GM23338 (cell line): ENCODE data around the gene DDX31. TPM values are rescaled to one million over a fixed set of nuclear protein-coding genes. Genes with fewer than 3 reads are reported as not detected.

Source experiments
- ATAC-seq: fragments of 200-7000 bp; cut with Tn5 transposase; 3 replicates; pipeline ENCODE4 v1.9.1; 2020
- DNase-seq: peaks from one replicate; pipeline ENCODE4 v3.0.0-alpha.2; 2015; ENCODE audit warnings: low spot score
- H2AFZ ChIP-seq: fragments of 200-600 bp; sonication (generic); 2 replicates; pipeline ENCODE4 v1.8.0; 2016; ENCODE audit warnings: antibody characterized with exemption, mild to moderate bottlenecking, moderate library complexity
- H3F3A ChIP-seq: fragments of 200-600 bp; sonication (generic); replicated peaks from 2 replicates; pipeline ENCODE4 v1.8.0; 2017; ENCODE audit warnings: antibody characterized with exemption, mixed run types, low read depth
- H3K27ac ChIP-seq: fragments of 200-600 bp; sonication (generic); 2 replicates; pipeline ENCODE4 v1.6.1; 2016; ENCODE audit warnings: low read depth
- H3K27me3 ChIP-seq: fragments of 200-600 bp; sonication (generic); 2 replicates; pipeline ENCODE4 v1.8.0; 2016; ENCODE audit warnings: mild to moderate bottlenecking, mixed run types, moderate library complexity; ENCODE audit not compliant: insufficient read depth
- H3K36me3 ChIP-seq: fragments of 200-600 bp; sonication (generic); 2 replicates; pipeline ENCODE4 v1.8.0; 2016; ENCODE audit warnings: mild to moderate bottlenecking; ENCODE audit not compliant: insufficient read depth
- H3K4me1 ChIP-seq: fragments of 200-600 bp; sonication (generic); 2 replicates; pipeline ENCODE4 v1.8.0; 2016; ENCODE audit warnings: mild to moderate bottlenecking, moderate library complexity; ENCODE audit not compliant: insufficient read depth
- H3K4me2 ChIP-seq: fragments of 200-600 bp; sonication (generic); 2 replicates; pipeline ENCODE4 v1.7.1; 2017; ENCODE audit warnings: mixed run types
- H3K4me3 ChIP-seq: fragments of 200-600 bp; sonication (generic); 2 replicates; pipeline ENCODE4 v1.6.1; 2016; ENCODE audit warnings: mixed run types
- H3K79me2 ChIP-seq: fragments of 200-600 bp; sonication (generic); replicated peaks from 2 replicates; pipeline ENCODE4 v1.8.0; 2017; ENCODE audit warnings: mild to moderate bottlenecking; ENCODE audit not compliant: insufficient read depth
- H3K9me2 ChIP-seq: fragments of 200-600 bp; sonication (generic); 2 replicates; pipeline ENCODE4 v1.8.0; 2017; ENCODE audit not compliant: insufficient read depth
- H4K20me1 ChIP-seq: fragments of 200-600 bp; sonication (generic); replicated peaks from 2 replicates; pipeline ENCODE4 v1.8.0; 2017; ENCODE audit warnings: mild to moderate bottlenecking; ENCODE audit not compliant: insufficient read depth
- H3K27ac Mint-ChIP-seq: 2 replicates; pipeline ENCODE4 v1.8.0; 2020; ENCODE audit warnings: inconsistent platforms, mild to moderate bottlenecking, moderate library complexity, mixed read lengths
- H3K27me3 Mint-ChIP-seq: 3 replicates; pipeline ENCODE4 v1.8.0; 2022; ENCODE audit warnings: low read depth, mild to moderate bottlenecking, moderate library complexity, mixed read lengths, inconsistent platforms; ENCODE audit not compliant: insufficient read depth, poor library complexity
- H3K36me3 Mint-ChIP-seq: 3 replicates; pipeline ENCODE4 v1.8.0; 2021; ENCODE audit warnings: low read depth, mild to moderate bottlenecking, inconsistent platforms, moderate library complexity, mixed read lengths
- H3K4me1 Mint-ChIP-seq: 3 replicates; pipeline ENCODE4 v1.8.0; 2020; ENCODE audit warnings: mild to moderate bottlenecking, inconsistent platforms, mixed read lengths
- H3K4me3 Mint-ChIP-seq: 3 replicates; pipeline ENCODE4 v1.8.0; 2021; ENCODE audit warnings: moderate library complexity, mild to moderate bottlenecking, inconsistent platforms, mixed read lengths
- H3K9me3 Mint-ChIP-seq: 3 replicates; pipeline ENCODE4 v1.8.0; 2020; ENCODE audit warnings: moderate library complexity, mild to moderate bottlenecking, inconsistent platforms, mixed read lengths
- CREB1 ChIP-seq: fragments of 250-450 bp; sonication (Bioruptor Pico); IDR thresholded peaks from 2 replicates; pipeline ENCODE4 v1.5.0; 2020; ENCODE audit warnings: low read depth, mild to moderate bottlenecking, moderate library complexity
- CTCF ChIP-seq, 2 experiments: fragments of 200-600 bp in 1 of 2; sonication (generic) in 1 of 2; conservative IDR thresholded peaks; 2 replicates each; pipeline versions ENCODE4 v1.5.1 to v1.6.1; 2016 to 2017; ENCODE audit warnings: antibody characterized with exemption in 2 of 2, low read depth in 2 of 2, mild to moderate bottlenecking in 2 of 2, moderate library complexity in 1 of 2
- EZH2 ChIP-seq: fragments of 200-600 bp; sonication (generic); IDR thresholded peaks from one replicate; pipeline ENCODE4 v1.8.0; 2017; ENCODE audit warnings: antibody characterized with exemption, mild to moderate bottlenecking, low read depth; ENCODE audit not compliant: unreplicated experiment
- EZH2phosphoT487 ChIP-seq: fragments of 200-600 bp; sonication (generic); IDR thresholded peaks from one replicate; pipeline ENCODE4 v1.8.1; 2018; ENCODE audit warnings: antibody characterized with exemption; ENCODE audit not compliant: unreplicated experiment
- JUNB ChIP-seq: IDR thresholded peaks from one replicate; pipeline ENCODE4 v1.6.1; 2016; ENCODE audit warnings: antibody characterized with exemption; ENCODE audit not compliant: unreplicated experiment
- NANOG ChIP-seq: IDR thresholded peaks from 2 replicates; pipeline ENCODE4 v1.6.1; 2016; ENCODE audit warnings: antibody characterized with exemption, borderline replicate concordance
- POLR2AphosphoS5 ChIP-seq: IDR thresholded peaks from 2 replicates; pipeline ENCODE4 v1.6.1; 2016; ENCODE audit warnings: antibody characterized with exemption, low read depth
- STAT1 ChIP-seq: IDR thresholded peaks from one replicate; pipeline ENCODE4 v1.6.1; 2016; ENCODE audit warnings: antibody characterized with exemption; ENCODE audit not compliant: unreplicated experiment
- ZNF114 ChIP-seq: fragments of 250-450 bp; sonication (Bioruptor Pico); IDR thresholded peaks from 2 replicates; pipeline ENCODE4 v1.5.0; 2020; ENCODE audit warnings: mild to moderate bottlenecking, moderate library complexity
- ZNF331 ChIP-seq: fragments of 250-450 bp; sonication (Bioruptor Pico); IDR thresholded peaks from 2 replicates; pipeline ENCODE4 v1.5.0; 2020; ENCODE audit warnings: low read depth, mild to moderate bottlenecking, moderate library complexity
- polyA plus RNA-seq: library from polyadenylated mRNA; unstranded; fragments of >200 nt; fragmentation: Nextera tagmentation; extraction: Ambion mirVana; gene quantifications from 2 replicates; pipeline ENCODE4 v1.2.1, GENCODE V29; 2016
- total RNA-seq: library from RNA; depleted of rRNA; stranded (reverse); fragments of >200 nt; shearing (Covaris generic); gene quantifications from 2 replicates; pipeline ENCODE4 v1.2.3, GENCODE V29; 2014
- TF ChIP-seq, protein P1 (sequence below): fragments of 250-450 bp; sonication (Bioruptor Pico); IDR thresholded peaks from 2 replicates; pipeline ENCODE4 v1.5.0; 2020; ENCODE audit warnings: mild to moderate bottlenecking, moderate library complexity
- TF ChIP-seq, protein P2 (sequence below): IDR thresholded peaks from one replicate; pipeline ENCODE4 v1.6.1; 2018; ENCODE audit warnings: antibody characterized with exemption; ENCODE audit not compliant: unreplicated experiment

Gene DDX31
- total and polyA plus RNA-seq, 2 experiments from 2014 or later, result 14.8 to 23.5 TPM

DNA sequence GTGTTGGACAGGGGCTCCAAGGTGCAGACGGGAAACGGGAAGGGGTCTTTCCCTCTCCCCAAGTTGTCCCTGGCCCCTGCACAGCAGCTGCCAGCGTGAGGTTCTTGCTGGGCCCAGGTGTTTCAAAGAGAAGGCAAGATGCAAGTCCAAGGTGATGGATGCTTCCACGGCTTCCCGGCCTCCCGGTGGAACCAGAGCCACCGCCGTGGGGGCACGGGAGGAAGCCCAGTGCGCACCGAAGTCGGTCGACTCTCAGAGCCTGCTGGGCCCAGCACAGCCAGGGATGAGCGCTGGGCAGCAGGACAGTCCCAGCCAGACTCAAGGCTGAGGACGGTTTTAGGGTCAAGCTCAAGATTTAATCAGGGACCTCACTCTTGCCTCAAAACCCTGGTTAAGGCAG, 112.6 kb downstream of the DDX31 start (continued):
- TF ChIP-seq, protein P1, sequence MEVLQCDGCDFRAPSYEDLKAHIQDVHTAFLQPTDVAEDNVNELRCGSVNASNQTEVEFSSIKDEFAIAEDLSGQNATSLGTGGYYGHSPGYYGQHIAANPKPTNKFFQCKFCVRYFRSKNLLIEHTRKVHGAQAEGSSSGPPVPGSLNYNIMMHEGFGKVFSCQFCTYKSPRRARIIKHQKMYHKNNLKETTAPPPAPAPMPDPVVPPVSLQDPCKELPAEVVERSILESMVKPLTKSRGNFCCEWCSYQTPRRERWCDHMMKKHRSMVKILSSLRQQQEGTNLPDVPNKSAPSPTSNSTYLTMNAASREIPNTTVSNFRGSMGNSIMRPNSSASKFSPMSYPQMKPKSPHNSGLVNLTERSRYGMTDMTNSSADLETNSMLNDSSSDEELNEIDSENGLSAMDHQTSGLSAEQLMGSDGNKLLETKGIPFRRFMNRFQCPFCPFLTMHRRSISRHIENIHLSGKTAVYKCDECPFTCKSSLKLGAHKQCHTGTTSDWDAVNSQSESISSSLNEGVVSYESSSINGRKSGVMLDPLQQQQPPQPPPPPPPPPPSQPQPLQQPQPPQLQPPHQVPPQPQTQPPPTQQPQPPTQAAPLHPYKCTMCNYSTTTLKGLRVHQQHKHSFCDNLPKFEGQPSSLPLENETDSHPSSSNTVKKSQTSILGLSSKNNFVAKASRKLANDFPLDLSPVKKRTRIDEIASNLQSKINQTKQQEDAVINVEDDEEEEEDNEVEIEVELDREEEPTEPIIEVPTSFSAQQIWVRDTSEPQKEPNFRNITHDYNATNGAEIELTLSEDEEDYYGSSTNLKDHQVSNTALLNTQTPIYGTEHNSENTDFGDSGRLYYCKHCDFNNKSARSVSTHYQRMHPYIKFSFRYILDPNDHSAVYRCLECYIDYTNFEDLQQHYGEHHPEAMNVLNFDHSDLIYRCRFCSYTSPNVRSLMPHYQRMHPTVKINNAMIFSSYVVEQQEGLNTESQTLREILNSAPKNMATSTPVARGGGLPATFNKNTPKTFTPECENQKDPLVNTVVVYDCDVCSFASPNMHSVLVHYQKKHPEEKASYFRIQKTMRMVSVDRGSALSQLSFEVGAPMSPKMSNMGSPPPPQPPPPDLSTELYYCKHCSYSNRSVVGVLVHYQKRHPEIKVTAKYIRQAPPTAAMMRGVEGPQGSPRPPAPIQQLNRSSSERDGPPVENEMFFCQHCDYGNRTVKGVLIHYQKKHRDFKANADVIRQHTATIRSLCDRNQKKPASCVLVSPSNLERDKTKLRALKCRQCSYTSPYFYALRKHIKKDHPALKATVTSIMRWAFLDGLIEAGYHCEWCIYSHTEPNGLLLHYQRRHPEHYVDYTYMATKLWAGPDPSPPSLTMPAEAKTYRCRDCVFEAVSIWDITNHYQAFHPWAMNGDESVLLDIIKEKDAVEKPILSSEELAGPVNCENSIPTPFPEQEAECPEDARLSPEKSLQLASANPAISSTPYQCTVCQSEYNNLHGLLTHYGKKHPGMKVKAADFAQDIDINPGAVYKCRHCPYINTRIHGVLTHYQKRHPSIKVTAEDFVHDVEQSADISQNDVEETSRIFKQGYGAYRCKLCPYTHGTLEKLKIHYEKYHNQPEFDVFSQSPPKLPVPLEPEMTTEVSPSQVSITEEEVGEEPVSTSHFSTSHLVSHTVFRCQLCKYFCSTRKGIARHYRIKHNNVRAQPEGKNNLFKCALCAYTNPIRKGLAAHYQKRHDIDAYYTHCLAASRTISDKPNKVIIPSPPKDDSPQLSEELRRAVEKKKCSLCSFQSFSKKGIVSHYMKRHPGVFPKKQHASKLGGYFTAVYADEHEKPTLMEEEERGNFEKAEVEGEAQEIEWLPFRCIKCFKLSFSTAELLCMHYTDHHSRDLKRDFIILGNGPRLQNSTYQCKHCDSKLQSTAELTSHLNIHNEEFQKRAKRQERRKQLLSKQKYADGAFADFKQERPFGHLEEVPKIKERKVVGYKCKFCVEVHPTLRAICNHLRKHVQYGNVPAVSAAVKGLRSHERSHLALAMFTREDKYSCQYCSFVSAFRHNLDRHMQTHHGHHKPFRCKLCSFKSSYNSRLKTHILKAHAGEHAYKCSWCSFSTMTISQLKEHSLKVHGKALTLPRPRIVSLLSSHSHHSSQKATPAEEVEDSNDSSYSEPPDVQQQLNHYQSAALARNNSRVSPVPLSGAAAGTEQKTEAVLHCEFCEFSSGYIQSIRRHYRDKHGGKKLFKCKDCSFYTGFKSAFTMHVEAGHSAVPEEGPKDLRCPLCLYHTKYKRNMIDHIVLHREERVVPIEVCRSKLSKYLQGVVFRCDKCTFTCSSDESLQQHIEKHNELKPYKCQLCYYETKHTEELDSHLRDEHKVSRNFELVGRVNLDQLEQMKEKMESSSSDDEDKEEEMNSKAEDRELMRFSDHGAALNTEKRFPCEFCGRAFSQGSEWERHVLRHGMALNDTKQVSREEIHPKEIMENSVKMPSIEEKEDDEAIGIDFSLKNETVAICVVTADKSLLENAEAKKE, result no peak
- TF ChIP-seq, protein P2, sequence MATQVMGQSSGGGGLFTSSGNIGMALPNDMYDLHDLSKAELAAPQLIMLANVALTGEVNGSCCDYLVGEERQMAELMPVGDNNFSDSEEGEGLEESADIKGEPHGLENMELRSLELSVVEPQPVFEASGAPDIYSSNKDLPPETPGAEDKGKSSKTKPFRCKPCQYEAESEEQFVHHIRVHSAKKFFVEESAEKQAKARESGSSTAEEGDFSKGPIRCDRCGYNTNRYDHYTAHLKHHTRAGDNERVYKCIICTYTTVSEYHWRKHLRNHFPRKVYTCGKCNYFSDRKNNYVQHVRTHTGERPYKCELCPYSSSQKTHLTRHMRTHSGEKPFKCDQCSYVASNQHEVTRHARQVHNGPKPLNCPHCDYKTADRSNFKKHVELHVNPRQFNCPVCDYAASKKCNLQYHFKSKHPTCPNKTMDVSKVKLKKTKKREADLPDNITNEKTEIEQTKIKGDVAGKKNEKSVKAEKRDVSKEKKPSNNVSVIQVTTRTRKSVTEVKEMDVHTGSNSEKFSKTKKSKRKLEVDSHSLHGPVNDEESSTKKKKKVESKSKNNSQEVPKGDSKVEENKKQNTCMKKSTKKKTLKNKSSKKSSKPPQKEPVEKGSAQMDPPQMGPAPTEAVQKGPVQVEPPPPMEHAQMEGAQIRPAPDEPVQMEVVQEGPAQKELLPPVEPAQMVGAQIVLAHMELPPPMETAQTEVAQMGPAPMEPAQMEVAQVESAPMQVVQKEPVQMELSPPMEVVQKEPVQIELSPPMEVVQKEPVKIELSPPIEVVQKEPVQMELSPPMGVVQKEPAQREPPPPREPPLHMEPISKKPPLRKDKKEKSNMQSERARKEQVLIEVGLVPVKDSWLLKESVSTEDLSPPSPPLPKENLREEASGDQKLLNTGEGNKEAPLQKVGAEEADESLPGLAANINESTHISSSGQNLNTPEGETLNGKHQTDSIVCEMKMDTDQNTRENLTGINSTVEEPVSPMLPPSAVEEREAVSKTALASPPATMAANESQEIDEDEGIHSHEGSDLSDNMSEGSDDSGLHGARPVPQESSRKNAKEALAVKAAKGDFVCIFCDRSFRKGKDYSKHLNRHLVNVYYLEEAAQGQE, result no peak
- TF ChIP-seq CREB1 (CRISPR knock-in tag) (no peak), NANOG (no peak), POLR2AphosphoS5 (no peak), ZNF331 (CRISPR knock-in tag) (no peak), STAT1 (no peak)

- Mint-ChIP-seq H3K36me3 (peaks cover 5% of the 10 kb centered on the region), H3K4me3 (no peak overlapping the region), H3K27ac (no peak overlapping the region), H3K9me3 (peaks cover 12% of the 10 kb centered on the region), H3K27me3 (peaks cover 4% of the 10 kb centered on the region), H3K4me1 (peaks cover 17% of the 10 kb centered on the region)
- no peak overlapping the region for H3K4me2 ChIP-seq
- H3F3A ChIP-seq, result no peaks in the 10 kb centered on the region
- no peaks in the 10 kb centered on the region for H3K36me3 ChIP-seq
- no peak overlapping the region for H2AFZ ChIP-seq
- H4K20me1 ChIP-seq, result no peaks in the 10 kb centered on the region
- ATAC-seq (no peak; the same call in 2 of the 3 replicates), DNase-seq (no peak)
- no peak overlapping the region for H3K27ac ChIP-seq
- no peaks in the 10 kb centered on the region for H3K27me3 ChIP-seq
- no peaks in the 10 kb centered on the region for H3K9me2 ChIP-seq
- H3K79me2 ChIP-seq, result no peaks in the 10 kb centered on the region
- no peak overlapping the region for H3K4me3 ChIP-seq
- H3K4me1 ChIP-seq, result peaks cover 5% of the 10 kb centered on the region; the same call in 1 of the 2 replicates
- TF ChIP-seq JUNB, result no peak
- TF ChIP-seq STAT1, result no peak
- TF ChIP-seq ZNF114 (CRISPR knock-in tag), result no peak
- TF ChIP-seq EZH2phosphoT487, result no peak
- TF ChIP-seq CTCF (conservative IDR thresholded peaks at IDR 0.05; ENCODE audit: low read depth in 2 of 2), result no peak
- TF ChIP-seq POLR2AphosphoS5, result no peak
- no peak for TF ChIP-seq NANOG
- no peak for TF ChIP-seq CREB1 (CRISPR knock-in tag)
- TF ChIP-seq EZH2, result no peak
These were observed 113.1 kb downstream of the DDX31 start for GRCh38 chr9:132556714-132557113.
